ENCODE measurements around the gene PRDX5.

PRDX5 gene

DNA sequence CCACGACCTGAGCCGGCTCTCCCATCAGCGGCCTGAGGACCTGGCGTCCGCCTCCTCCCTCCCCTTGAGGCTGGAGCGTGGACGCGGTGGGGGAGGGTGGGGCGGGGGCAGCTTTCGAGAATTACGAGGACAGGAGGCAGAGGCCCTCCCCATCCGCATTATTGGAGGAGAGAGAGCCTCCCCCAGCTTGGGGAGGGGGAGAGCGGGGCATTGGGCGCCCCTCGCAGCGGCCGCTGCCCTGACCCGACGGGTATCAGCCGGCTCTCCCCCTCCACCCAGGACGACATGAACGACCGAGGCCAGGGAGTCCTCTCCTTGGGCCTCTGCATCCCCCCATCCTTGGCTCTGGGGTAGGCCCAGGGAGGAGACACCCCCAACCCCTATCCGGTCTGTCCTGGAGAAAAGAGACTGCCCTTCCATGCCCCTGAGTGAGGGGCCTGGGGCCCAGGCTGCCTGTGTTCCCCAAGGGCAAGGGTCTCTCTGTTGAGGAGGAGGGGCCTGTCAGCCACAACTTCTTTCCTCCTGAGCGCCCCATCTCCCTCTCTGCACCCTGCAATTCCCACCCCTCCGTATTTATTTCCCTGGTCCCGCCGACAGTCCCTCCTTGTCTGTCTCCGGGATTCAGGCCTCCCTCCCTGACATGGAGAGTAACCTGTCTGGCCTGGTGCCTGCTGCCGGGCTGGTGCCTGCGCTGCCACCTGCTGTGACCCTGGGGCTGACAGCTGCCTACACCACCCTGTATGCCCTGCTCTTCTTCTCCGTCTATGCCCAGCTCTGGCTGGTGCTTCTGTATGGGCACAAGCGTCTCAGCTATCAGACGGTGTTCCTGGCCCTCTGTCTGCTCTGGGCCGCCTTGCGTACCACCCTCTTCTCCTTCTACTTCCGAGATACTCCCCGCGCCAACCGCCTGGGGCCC is 31.8 kb upstream of the PRDX5 start:
- TF ChIP-seq, protein P1, sequence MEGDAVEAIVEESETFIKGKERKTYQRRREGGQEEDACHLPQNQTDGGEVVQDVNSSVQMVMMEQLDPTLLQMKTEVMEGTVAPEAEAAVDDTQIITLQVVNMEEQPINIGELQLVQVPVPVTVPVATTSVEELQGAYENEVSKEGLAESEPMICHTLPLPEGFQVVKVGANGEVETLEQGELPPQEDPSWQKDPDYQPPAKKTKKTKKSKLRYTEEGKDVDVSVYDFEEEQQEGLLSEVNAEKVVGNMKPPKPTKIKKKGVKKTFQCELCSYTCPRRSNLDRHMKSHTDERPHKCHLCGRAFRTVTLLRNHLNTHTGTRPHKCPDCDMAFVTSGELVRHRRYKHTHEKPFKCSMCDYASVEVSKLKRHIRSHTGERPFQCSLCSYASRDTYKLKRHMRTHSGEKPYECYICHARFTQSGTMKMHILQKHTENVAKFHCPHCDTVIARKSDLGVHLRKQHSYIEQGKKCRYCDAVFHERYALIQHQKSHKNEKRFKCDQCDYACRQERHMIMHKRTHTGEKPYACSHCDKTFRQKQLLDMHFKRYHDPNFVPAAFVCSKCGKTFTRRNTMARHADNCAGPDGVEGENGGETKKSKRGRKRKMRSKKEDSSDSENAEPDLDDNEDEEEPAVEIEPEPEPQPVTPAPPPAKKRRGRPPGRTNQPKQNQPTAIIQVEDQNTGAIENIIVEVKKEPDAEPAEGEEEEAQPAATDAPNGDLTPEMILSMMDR (IDR thresholded peaks at IDR 0.05; ENCODE audit: insufficient read depth, low read depth, low read length, missing control alignments): no peak
- no peak for DNase-seq (ENCODE audit: low read depth)

DNA sequence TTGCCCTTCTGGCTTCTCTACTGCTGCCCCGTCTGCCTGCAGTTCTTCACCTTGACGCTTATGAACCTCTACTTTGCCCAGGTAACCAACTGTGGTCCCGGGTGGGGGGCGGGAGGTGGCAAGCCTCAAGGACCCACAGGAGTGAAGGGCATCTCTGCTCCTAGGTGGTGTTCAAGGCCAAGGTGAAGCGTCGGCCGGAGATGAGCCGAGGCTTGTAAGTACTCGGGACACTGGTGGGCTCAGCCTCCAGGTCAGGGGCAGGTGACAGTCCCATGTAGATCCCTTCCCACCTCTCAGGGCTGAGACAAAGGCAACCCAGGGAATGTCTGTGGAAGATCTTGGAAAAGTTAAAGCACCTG is 31.1 kb upstream of the PRDX5 start:
- TF ChIP-seq, protein P1 (IDR thresholded peaks at IDR 0.05; ENCODE audit: insufficient read depth, low read depth, low read length, missing control alignments): no peak
- DNase-seq (ENCODE audit: low read depth): no peak
- H3K4me3 ChIP-seq (ENCODE audit: low read length): no peak overlapping the region

More for the DNA sequence above, 31.8 kb upstream of the PRDX5 start:
- H3K4me3 ChIP-seq (ENCODE audit: low read length): peak overlapping the region; percentile 55

DNA sequence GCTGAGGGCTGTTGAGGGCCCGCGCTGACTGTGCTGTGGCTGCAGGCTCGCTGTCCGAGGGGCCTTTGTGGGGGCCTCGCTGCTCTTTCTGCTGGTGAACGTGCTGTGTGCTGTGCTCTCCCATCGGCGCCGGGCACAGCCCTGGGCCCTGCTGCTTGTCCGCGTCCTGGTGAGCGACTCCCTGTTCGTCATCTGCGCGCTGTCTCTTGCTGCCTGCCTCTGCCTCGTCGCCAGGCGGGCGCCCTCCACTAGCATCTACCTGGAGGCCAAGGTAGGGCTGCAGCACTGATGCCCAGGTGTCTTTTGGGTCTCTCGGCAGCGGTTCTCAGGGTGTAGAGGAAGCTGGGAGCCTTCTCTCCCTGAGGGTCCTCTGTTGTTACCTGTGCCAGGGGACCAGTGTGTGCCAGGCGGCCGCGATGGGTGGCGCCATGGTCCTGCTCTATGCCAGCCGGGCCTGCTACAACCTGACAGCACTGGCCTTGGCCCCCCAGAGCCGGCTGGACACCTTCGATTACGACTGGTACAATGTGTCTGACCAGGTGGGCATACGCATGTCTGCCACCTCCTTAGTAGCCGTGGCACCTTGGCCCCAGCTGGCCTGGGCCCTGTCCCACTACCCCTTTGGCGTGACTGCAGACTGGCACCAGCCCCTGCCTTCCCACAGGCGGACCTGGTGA is 30.1 kb upstream of the PRDX5 start:
- H3K4me3 ChIP-seq (ENCODE audit: low read length): no peak overlapping the region
- TF ChIP-seq, protein P1 (IDR thresholded peaks at IDR 0.05; ENCODE audit: insufficient read depth, low read depth, low read length, missing control alignments): no peak
- DNase-seq (ENCODE audit: low read depth): no peak

DNA sequence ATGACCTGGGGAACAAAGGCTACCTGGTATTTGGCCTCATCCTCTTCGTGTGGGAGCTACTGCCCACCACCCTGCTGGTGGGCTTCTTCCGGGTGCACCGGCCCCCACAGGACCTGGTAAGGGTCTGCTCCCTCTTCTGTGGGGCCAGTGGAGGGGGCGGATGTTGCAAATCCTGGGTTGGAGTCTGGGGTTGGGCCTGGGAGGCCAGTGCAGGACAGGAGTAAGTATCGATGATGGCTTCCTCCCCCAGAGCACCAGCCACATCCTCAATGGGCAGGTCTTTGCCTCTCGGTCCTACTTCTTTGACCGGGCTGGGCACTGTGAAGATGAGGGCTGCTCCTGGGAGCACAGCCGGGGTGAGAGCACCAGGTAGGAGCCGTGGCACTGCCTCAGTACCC is 29.6 kb upstream of the PRDX5 start:
- DNase-seq (ENCODE audit: low read depth): no peak
- TF ChIP-seq, protein P1 (IDR thresholded peaks at IDR 0.05; ENCODE audit: insufficient read depth, low read depth, low read length, missing control alignments): no peak
- no peak overlapping the region for H3K4me3 ChIP-seq (ENCODE audit: low read length)

DNA sequence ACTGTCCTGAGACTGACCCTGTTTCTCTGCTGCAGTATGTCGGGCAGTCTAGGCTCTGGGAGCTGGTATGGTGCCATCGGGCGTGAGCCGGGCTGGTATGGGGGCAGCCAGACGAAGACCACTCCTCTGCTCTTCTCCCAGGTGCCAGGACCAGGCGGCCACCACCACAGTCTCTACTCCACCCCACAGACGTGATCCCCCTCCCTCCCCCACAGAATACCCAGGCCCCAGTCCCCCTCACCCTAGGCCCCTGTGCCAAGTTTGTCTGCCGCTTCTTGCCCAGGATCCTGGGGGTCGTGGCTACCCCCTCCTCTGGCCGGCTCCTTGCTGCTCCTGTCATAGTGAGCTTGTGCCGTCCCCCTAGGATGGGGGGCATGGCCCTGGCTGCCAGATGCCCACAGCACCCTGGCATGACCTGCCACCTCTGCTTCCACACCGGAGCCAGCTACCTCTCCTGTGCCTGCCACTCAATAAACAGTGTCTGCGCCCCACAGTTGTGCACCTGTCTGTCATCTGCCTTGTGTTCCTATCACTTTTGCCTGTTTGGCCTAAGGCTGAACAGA is 28.8 kb upstream of the PRDX5 start:
- TF ChIP-seq, protein P1 (IDR thresholded peaks at IDR 0.05; ENCODE audit: insufficient read depth, low read depth, low read length, missing control alignments): no peak
- H3K4me3 ChIP-seq (ENCODE audit: low read length): no peak overlapping the region
- no peak for DNase-seq (ENCODE audit: low read depth)

DNA sequence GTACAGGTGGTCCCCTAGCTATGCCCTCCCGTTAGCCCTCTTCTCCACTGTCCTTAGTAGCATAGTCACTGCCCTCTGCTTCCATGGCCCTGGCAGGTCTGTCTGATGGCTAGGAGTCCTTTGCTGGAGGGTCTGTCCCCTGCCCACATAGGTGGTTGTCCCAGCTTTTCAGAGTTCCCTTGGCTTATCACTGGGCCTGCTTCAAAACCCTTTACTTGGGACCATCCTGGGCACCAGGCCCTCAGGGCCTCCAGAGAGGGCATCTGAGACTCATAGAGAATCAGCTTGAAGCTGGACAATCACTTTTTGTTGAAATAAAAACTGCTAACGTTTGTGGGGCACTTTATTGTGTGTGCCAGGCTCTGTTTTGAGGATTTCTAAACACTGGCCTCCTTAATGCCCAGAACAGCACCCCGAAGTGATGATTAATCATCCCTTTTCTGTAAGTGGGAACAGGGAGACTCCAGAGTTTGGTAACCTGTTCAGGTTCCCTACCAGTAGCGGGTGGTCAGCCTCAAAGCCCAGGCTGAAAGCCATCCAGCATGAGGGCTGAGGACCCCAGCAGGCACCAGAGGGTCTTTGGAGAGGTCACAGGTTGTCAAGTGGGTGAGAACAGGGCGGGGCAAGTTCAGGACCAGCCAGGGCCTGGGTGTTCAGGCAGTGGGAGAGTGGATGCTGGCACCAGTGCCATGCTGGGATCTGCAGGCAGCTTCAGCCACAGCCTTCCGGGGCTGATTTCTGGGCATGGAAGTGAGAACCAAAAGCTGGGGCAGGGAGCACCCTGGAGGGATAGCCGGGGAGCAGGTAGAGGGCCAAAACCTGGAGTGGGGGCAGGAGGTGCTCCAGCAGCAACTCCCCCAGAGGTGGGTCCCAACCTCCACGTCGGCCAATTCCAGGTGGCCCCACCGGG is 27.3 kb upstream of the PRDX5 start:
- TF ChIP-seq, protein P1 (IDR thresholded peaks at IDR 0.05; ENCODE audit: insufficient read depth, low read depth, low read length, missing control alignments): no peak
- no peak overlapping the region for H3K4me3 ChIP-seq (ENCODE audit: low read length)
- DNase-seq (ENCODE audit: low read depth): no peak

All from epithelial cell of esophagus (primary cell).